H1 (cell line): ENCODE data around the gene CLMP. TPM values are rescaled to one million over a fixed set of nuclear protein-coding genes. Genes with fewer than 3 reads are reported as not detected.

Source experiments
- CTCF ChIA-PET: fragments of 300-600 bp; sonication (Branson Sonifier 250); formaldehyde crosslinking; loops from one replicate; lab custom pipeline; 2021; ENCODE audit not compliant: partially characterized antibody; lab: Charles Lee
- POLR2A ChIA-PET: fragments of 300-600 bp; sonication (Branson Sonifier 250); formaldehyde crosslinking; loops from one replicate; lab custom pipeline; 2021; ENCODE audit warnings: inconsistent platforms; ENCODE audit not compliant: partially characterized antibody; lab: Charles Lee
- DNase-seq, 2 experiments: peaks; one replicate each; pipeline versions ENCODE4 v3.0.0 to v3.0.0-alpha.2; 2010 to 2022; ENCODE audit warnings: low spot score in 2 of 2, low read depth in 1 of 2, mixed read lengths in 1 of 2
- FAIRE-seq: peaks from 2 replicates; lab custom pipeline; 2011; peaks lifted over from hg19 to GRCh38; lab: Jason Lieb, UNC
- H2AFZ ChIP-seq: 2 replicates; pipeline ENCODE4 v1.8.1; 2012; ENCODE audit warnings: low read length, inconsistent platforms
- H2AK5ac ChIP-seq: 2 replicates; pipeline ENCODE4 v1.6.1; 2013; ENCODE audit warnings: low read depth, low read length
- H2BK120ac ChIP-seq: replicated peaks from 2 replicates; pipeline ENCODE3; 2013; ENCODE audit warnings: low read depth, low read length, inconsistent platforms
- H2BK12ac ChIP-seq: 2 replicates; pipeline ENCODE4 v1.6.1; 2013; ENCODE audit warnings: low read depth, low read length
- H2BK15ac ChIP-seq: 2 replicates; pipeline ENCODE4 v1.6.1; 2013; ENCODE audit warnings: low read length
- H2BK20ac ChIP-seq: 2 replicates; pipeline ENCODE4 v1.6.1; 2013; ENCODE audit warnings: low read length
- H2BK5ac ChIP-seq: 2 replicates; pipeline ENCODE4 v1.6.1; 2013; ENCODE audit warnings: low read depth, low read length
- H3K14ac ChIP-seq: 2 replicates; pipeline ENCODE4 v1.6.1; 2013; ENCODE audit warnings: inconsistent platforms; ENCODE audit not compliant: insufficient read length
- H3K18ac ChIP-seq: 2 replicates; pipeline ENCODE4 v1.6.1; 2013; ENCODE audit warnings: low read length; ENCODE audit errors: extremely low read depth
- H3K23ac ChIP-seq: 2 replicates; pipeline ENCODE4 v1.6.1; 2013; ENCODE audit warnings: inconsistent platforms; ENCODE audit not compliant: insufficient read length
- H3K23me2 ChIP-seq: 2 replicates; pipeline ENCODE4 v1.6.1; 2013; ENCODE audit warnings: low read depth, low read length
- H3K27ac ChIP-seq: 2 replicates; pipeline ENCODE4 v1.6.1; 2011; ENCODE audit warnings: low read depth, low read length, inconsistent platforms
- H3K27me3 ChIP-seq, 4 experiments: replicated peaks in 1 of 4; 1 replicate in 1 of 4; 2 replicates in 3 of 4; pipeline versions ENCODE4 v1.6.1 to v1.8.1; 2011 to 2013; ENCODE audit warnings: low read length in 3 of 4, mild to moderate bottlenecking in 3 of 4, inconsistent platforms in 2 of 4, mixed read lengths in 2 of 4, moderate library complexity in 1 of 4; ENCODE audit not compliant: control insufficient read depth in 3 of 4, insufficient read depth in 3 of 4; ENCODE audit errors: extremely low read depth in 1 of 4
- H3K36me3 ChIP-seq, 4 experiments: 2 replicates each; pipeline versions ENCODE4 v1.6.1 to v1.8.1; 2011 to 2013; ENCODE audit warnings: mild to moderate bottlenecking in 4 of 4, low read length in 3 of 4, moderate library complexity in 2 of 4, control low read depth in 1 of 4, inconsistent platforms in 1 of 4; ENCODE audit not compliant: insufficient read depth in 4 of 4, control insufficient read depth in 2 of 4
- H3K4ac ChIP-seq: replicated peaks from 2 replicates; pipeline ENCODE3; 2013; ENCODE audit warnings: low read length, low read depth, mixed read lengths, inconsistent platforms; ENCODE audit not compliant: insufficient read length
- H3K4me1 ChIP-seq, 4 experiments: replicated peaks in 1 of 4; 1 replicate in 1 of 4; 2 replicates in 3 of 4; pipeline versions ENCODE4 v1.6.1 to v1.8.1; 2011 to 2013; ENCODE audit warnings: low read length in 3 of 4, inconsistent platforms in 2 of 4, mixed read lengths in 1 of 4; ENCODE audit not compliant: insufficient read depth in 4 of 4, control insufficient read depth in 3 of 4
- H3K4me2 ChIP-seq, 2 experiments: 2 replicates each; pipeline versions ENCODE4 v1.6.1 to v1.8.1; 2011 to 2013; ENCODE audit warnings: low read depth in 2 of 2, low read length in 2 of 2, control low read depth in 1 of 2, inconsistent platforms in 1 of 2, mild to moderate bottlenecking in 1 of 2; ENCODE audit not compliant: insufficient read depth in 1 of 2
- H3K4me3 ChIP-seq, 4 experiments: fragments of 200-600, 300-600 bp in 1 of 4; sonication (generic), shearing (Covaris generic), sonication (Bioruptor Twin) in 1 of 4; 2 replicates each; pipeline versions ENCODE4 v1.5.1 to v1.8.1; 2011 to 2016; ENCODE audit warnings: low read length in 4 of 4, low read depth in 3 of 4, control low read depth in 2 of 4, inconsistent platforms in 2 of 4, mild to moderate bottlenecking in 2 of 4, mixed read lengths in 1 of 4, moderate library complexity in 1 of 4; ENCODE audit not compliant: insufficient read depth in 2 of 4; ENCODE audit errors: extremely low read depth in 1 of 4
- H3K56ac ChIP-seq: replicated peaks from 2 replicates; pipeline ENCODE3; 2013; ENCODE audit warnings: low read depth, mild to moderate bottlenecking, mixed read lengths, low read length, inconsistent platforms; ENCODE audit not compliant: insufficient read length
- H3K79me1 ChIP-seq: 2 replicates; pipeline ENCODE4 v1.6.1; 2013; ENCODE audit warnings: low read depth, low read length, control low read depth
- H3K79me2 ChIP-seq, 2 experiments: 2 replicates each; pipeline versions ENCODE4 v1.6.1 to v1.8.1; 2012 to 2013; ENCODE audit warnings: low read length in 2 of 2, mild to moderate bottlenecking in 2 of 2, inconsistent platforms in 1 of 2; ENCODE audit not compliant: insufficient read depth in 2 of 2, control insufficient read depth in 1 of 2
- H3K9ac ChIP-seq, 4 experiments: replicated peaks in 1 of 4; 1 replicate in 1 of 4; 2 replicates in 3 of 4; pipeline versions ENCODE4 v1.6.1 to v1.8.1; 2011 to 2013; ENCODE audit warnings: low read depth in 3 of 4, low read length in 3 of 4, control low read depth in 2 of 4, mild to moderate bottlenecking in 2 of 4, moderate library complexity in 2 of 4, inconsistent platforms in 1 of 4; ENCODE audit errors: extremely low read depth in 1 of 4
- H3K9me3 ChIP-seq, 2 experiments: 2 replicates each; pipeline versions ENCODE4 v1.6.1 to v1.8.1; 2012 to 2013; ENCODE audit warnings: mild to moderate bottlenecking in 2 of 2, moderate library complexity in 2 of 2, control low read depth in 1 of 2, inconsistent platforms in 1 of 2, low read depth in 1 of 2, low read length in 1 of 2, mixed read lengths in 1 of 2; ENCODE audit not compliant: insufficient read depth in 2 of 2
- H4K20me1 ChIP-seq, 2 experiments: replicated peaks in 1 of 2; 2 replicates each; pipeline versions ENCODE3 to v1.8.1; 2011 to 2013; ENCODE audit warnings: inconsistent platforms in 2 of 2, low read length in 2 of 2, mild to moderate bottlenecking in 1 of 2; ENCODE audit not compliant: insufficient read depth in 2 of 2, control insufficient read depth in 1 of 2
- H4K5ac ChIP-seq: 2 replicates; pipeline ENCODE4 v1.6.1; 2013; ENCODE audit warnings: low read length, low read depth, mixed read lengths, inconsistent platforms; ENCODE audit not compliant: insufficient read length
- H4K8ac ChIP-seq: 2 replicates; pipeline ENCODE4 v1.8.0; 2013; ENCODE audit warnings: mild to moderate bottlenecking, moderate library complexity, low read length, inconsistent platforms; ENCODE audit not compliant: insufficient read depth; ENCODE audit errors: extremely low read depth
- H4K91ac ChIP-seq: replicated peaks from 2 replicates; pipeline ENCODE3; 2013; ENCODE audit warnings: low read length, mixed read lengths, inconsistent platforms; ENCODE audit not compliant: insufficient read length
- CHD2 ChIP-seq: IDR thresholded peaks from 2 replicates; pipeline ENCODE4 v1.6.1; 2012; ENCODE audit warnings: low read length, improper control_type of control experiment
- EGR1 ChIP-seq: IDR thresholded peaks from 2 replicates; pipeline ENCODE4 v1.6.1; 2011; ENCODE audit warnings: low read depth, low read length, borderline replicate concordance
- EP300 ChIP-seq, 2 experiments: IDR thresholded peaks; 1 replicate in 1 of 2; 2 replicates in 1 of 2; pipeline ENCODE4 v1.6.1; 2011 to 2012; ENCODE audit warnings: low read depth in 2 of 2, low read length in 2 of 2, mild to moderate bottlenecking in 2 of 2, borderline replicate concordance in 1 of 2, inconsistent platforms in 1 of 2, moderate library complexity in 1 of 2
- JUN ChIP-seq: IDR thresholded peaks from 2 replicates; pipeline ENCODE4 v1.6.1; 2011; ENCODE audit warnings: low read depth, mild to moderate bottlenecking, improper control_type of control experiment, low read length
- JUND ChIP-seq: IDR thresholded peaks from 2 replicates; pipeline ENCODE4 v1.6.1; 2011; ENCODE audit warnings: mild to moderate bottlenecking, improper control_type of control experiment, low read length
- MAFK ChIP-seq: IDR thresholded peaks from 2 replicates; pipeline ENCODE4 v1.6.1; 2012; ENCODE audit warnings: low read depth, mild to moderate bottlenecking, improper control_type of control experiment, low read length
- MAX ChIP-seq: IDR thresholded peaks from 2 replicates; pipeline ENCODE4 v1.6.1; 2012; ENCODE audit warnings: inconsistent platforms
- NANOG ChIP-seq: IDR thresholded peaks from 2 replicates; pipeline ENCODE4 v1.6.1; 2011; ENCODE audit warnings: low read length, low read depth, mild to moderate bottlenecking, inconsistent platforms; ENCODE audit not compliant: insufficient read depth, poor library complexity, severe bottlenecking
- POLR2AphosphoS5 ChIP-seq: IDR thresholded peaks from 2 replicates; pipeline ENCODE4 v1.6.1; 2011; ENCODE audit warnings: low read depth, low read length
- RXRA ChIP-seq: IDR thresholded peaks from 2 replicates; pipeline ENCODE4 v1.6.1; 2011; ENCODE audit warnings: low read depth, mild to moderate bottlenecking, low read length, moderate library complexity; ENCODE audit not compliant: insufficient read depth
- TAF7 ChIP-seq: optimal IDR thresholded peaks from 2 replicates; pipeline ENCODE3; 2011; ENCODE audit warnings: low read depth, mild to moderate bottlenecking, inconsistent platforms, low read length, moderate library complexity, borderline replicate concordance
- TCF12 ChIP-seq: IDR thresholded peaks from 2 replicates; pipeline ENCODE4 v1.6.1; 2011; ENCODE audit warnings: low read depth, mild to moderate bottlenecking, low read length
- TEAD4 ChIP-seq: IDR thresholded peaks from 2 replicates; pipeline ENCODE4 v1.6.1; 2012; ENCODE audit warnings: low read depth, low read length, inconsistent platforms, mixed read lengths
- WGBS, 2 experiments: shearing (Covaris generic) in 1 of 2; methylation state at CpG; one replicate each; pipeline versions ENCODE4 v1.1.6 to v1.1.7; 2013 to 2015; ENCODE audit warnings: low lambda C conversion rate in 2 of 2, mixed read lengths in 2 of 2, inconsistent platforms in 1 of 2, low coverage in 1 of 2, missing lambda C conversion rate in 1 of 2; ENCODE audit not compliant: insufficient replicate concordance in 2 of 2, insufficient coverage in 1 of 2, insufficient read length in 1 of 2; ENCODE audit errors: extremely low coverage in 1 of 2, missing lambda C conversion rate in 1 of 2; 5-methylcytosine and 5-hydroxymethylcytosine counted together
- polyA plus RNA-seq, 7 experiments: library from polyadenylated mRNA; depleted of rRNA in 3 of 7; stranded (reverse) in 5 of 7; unstranded in 2 of 7; fragments of >200 nt in 5 of 7; fragments of 200-250 nt in 2 of 7; gene quantifications; 1 replicate in 5 of 7; 2 replicates in 1 of 7; 4 replicates in 1 of 7; pipeline versions ENCODE4 v1.2.1 to v1.2.3, GENCODE V29; 2011 to 2013; ENCODE audit warnings: missing spikeins in 2 of 7, mixed read lengths in 2 of 7
- total RNA-seq: library from RNA; stranded (reverse); fragmentation: NEBNext Ultra II Directional; extraction: Animal tissue kit (Norgen Biotek cat#: 25700); gene quantifications from 2 replicates; pipeline ENCODE4 v1.2.1, GENCODE V29; 2021

Gene CLMP
- total and polyA plus RNA-seq, 2 of the 8 experiments (the other 6 are each of a cell fraction or from before 2014, with no cell fraction given), result 9.9 to 24.1 TPM

GRCh38 chr11:123190518-123190917 is 4.5 kb downstream of the CLMP start:
- H3K4ac ChIP-seq, result no peak overlapping the region
- no peak overlapping the region for H3K56ac ChIP-seq
- ChIA-PET POLR2A (interaction anchor here (1.3 to 6.4 kb wide), 3 partner anchors 8 to 19 kb away, joined by 3 to 67 read pairs (median 18); no protein-coding TSS in a partner anchor), CTCF (interaction anchor here (0.7 to 2.6 kb wide), 7 partner anchors 8 to 88 kb away, joined by 3 to 13 read pairs (median 3); no protein-coding TSS in a partner anchor)
- H3K79me2 ChIP-seq, result peaks cover 0 to 56% of the 10 kb centered on the region in 2 experiments; a peak in 2 of 4 replicates
- H3K14ac ChIP-seq, result no peak overlapping the region
- no peak overlapping the region for H2BK15ac ChIP-seq
- no peaks in the 10 kb centered on the region; a peak in 1 of 8 replicates for H3K36me3 ChIP-seq
- no peak overlapping the region for H2BK20ac ChIP-seq
- peaks cover 13% of the 10 kb centered on the region; the same call in 1 of the 2 replicates for H3K23me2 ChIP-seq
- H3K27ac ChIP-seq, result no peak overlapping the region
- no peak overlapping the region for H3K4me3 ChIP-seq
- no peak overlapping the region for H3K9ac ChIP-seq
- H4K5ac ChIP-seq, result no peak overlapping the region
- no peak overlapping the region for H3K4me2 ChIP-seq
- no peak overlapping the region for H4K91ac ChIP-seq
- H3K4me1 ChIP-seq, result peaks cover 13 to 37% (median 21%) of the 10 kb centered on the region in 4 experiments
- H2BK12ac ChIP-seq, result no peak overlapping the region
- WGBS, 2 experiments, result 90% methylated on average over 3 of the region's 3 CpGs; no CpG with 5 or more reads in 1 of the 2 experiments
- H2BK120ac ChIP-seq, result no peak overlapping the region
- no peak for DNase-seq
- no peak for FAIRE-seq
- no peaks in the 10 kb centered on the region for H4K20me1 ChIP-seq
- no peak overlapping the region for H2BK5ac ChIP-seq
- no peak overlapping the region for H3K23ac ChIP-seq
- no peak overlapping the region for H2AFZ ChIP-seq
- H2AK5ac ChIP-seq, result no peak overlapping the region
- H3K9me3 ChIP-seq, result no peaks in the 10 kb centered on the region
- no peak overlapping the region for H4K8ac ChIP-seq
- H3K27me3 ChIP-seq, result peaks cover 0 to 3% (median 1%) of the 10 kb centered on the region in 4 experiments; a peak in 2 of 7 replicates
- H3K79me1 ChIP-seq, result peaks cover 2% of the 10 kb centered on the region; the same call in 1 of the 2 replicates
- no peak overlapping the region for H3K18ac ChIP-seq
- no peak for TF ChIP-seq TEAD4
- TF ChIP-seq MAFK, result no peak
- TF ChIP-seq JUN, result no peak
- no peak for TF ChIP-seq RXRA
- no peak for TF ChIP-seq TAF7
- no peak for TF ChIP-seq JUND
- TF ChIP-seq TCF12, result no peak
- no peak for TF ChIP-seq NANOG
- no peak for TF ChIP-seq CHD2
- TF ChIP-seq POLR2AphosphoS5, result no peak
- TF ChIP-seq EP300 (IDR thresholded peaks at IDR 0.05; ENCODE audit: borderline replicate concordance in 1 of 2, low read depth in 2 of 2, low read length in 2 of 2), result no peak
- TF ChIP-seq EGR1, result no peak
- no peak for TF ChIP-seq MAX
